VCaP (cell line): ENCODE results near the gene ZBTB7C.

Experiments
- H3K27ac ChIP-seq: fragments of 450-650 bp; 2 replicates; pipeline ENCODE4 v1.5.1; 2017
- CTCF ChIP-seq: fragments of 450-650 bp; conservative IDR thresholded peaks from 2 replicates; pipeline ENCODE4 v1.5.1; 2017; ENCODE audit warnings: mild to moderate bottlenecking, moderate library complexity

Gene ZBTB7C

DNA sequence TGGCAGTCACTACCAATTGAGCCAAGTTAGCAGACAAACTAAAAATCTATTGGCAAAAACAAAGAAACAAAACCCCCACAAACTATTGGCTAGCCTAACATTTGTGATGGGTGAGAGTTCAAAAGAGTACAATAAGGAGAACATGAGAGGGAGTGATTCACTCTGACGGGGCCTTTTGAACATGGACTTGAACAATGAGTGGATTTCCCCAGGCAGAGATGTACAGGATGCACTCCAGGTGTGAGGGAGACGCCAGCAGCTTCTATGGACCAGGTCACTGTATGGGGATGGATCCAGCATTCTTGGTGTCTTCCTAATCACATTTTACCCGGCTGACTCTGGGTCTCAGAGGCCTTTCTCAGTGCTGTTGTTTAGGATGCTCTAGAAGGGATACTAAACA lies 311.2 kb downstream of the ZBTB7C start:
- TF ChIP-seq CTCF, result no peak

DNA sequence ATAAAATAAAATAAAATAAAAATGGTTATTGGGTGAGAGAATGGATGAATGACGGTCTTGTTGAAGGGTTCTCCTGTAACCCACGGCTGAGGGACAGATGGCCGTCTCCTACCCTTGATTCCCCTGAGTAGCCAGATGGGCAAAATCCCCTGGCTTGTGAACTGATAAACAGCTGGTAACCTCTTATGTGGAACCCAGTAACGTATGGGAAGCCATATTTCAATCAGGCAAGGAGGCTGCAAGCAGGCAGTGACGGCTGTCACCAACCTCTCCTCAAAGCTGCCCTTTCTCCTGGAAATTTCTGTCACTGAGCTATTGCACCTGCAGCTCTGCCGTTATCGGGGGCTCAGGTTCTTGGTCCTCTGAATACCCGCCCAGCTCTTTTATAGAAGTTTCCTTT lies 313.5 kb downstream of the ZBTB7C start:
- no peak overlapping the region for H3K27ac ChIP-seq
- TF ChIP-seq CTCF, result no peak

More for the DNA sequence above, 311.2 kb downstream of the ZBTB7C start:
- H3K27ac ChIP-seq, result no peak overlapping the region

DNA sequence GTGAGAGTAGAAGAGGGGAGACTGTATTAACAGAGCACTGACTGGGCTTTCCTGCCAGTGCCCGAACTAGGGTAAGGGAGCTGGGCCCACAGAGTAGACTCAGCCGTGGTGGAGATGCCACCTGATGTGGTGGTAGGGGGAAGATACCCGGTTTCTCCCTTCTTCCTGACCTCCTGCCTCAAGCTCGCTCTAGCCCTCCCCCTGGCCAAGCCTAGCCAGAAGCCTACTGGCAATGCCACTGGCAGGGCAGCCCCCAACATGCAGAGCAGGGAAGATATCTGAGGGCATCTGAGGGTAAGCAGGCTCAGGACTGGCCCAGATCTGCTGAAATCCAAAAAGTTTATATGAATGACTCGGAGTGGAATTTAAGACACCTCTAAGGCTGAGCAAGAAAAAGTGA lies 316.1 kb downstream of the ZBTB7C start:
- TF ChIP-seq CTCF, result no peak
- no peak overlapping the region for H3K27ac ChIP-seq

GRCh38 chr18:48091869-48092497 lies 317.2 kb downstream of the ZBTB7C start:
- no peak for TF ChIP-seq CTCF
- no peak overlapping the region for H3K27ac ChIP-seq

GRCh38 chr18:48090702-48091101 lies 318.5 kb downstream of the ZBTB7C start:
- TF ChIP-seq CTCF, result no peak
- H3K27ac ChIP-seq, result no peak overlapping the region

DNA sequence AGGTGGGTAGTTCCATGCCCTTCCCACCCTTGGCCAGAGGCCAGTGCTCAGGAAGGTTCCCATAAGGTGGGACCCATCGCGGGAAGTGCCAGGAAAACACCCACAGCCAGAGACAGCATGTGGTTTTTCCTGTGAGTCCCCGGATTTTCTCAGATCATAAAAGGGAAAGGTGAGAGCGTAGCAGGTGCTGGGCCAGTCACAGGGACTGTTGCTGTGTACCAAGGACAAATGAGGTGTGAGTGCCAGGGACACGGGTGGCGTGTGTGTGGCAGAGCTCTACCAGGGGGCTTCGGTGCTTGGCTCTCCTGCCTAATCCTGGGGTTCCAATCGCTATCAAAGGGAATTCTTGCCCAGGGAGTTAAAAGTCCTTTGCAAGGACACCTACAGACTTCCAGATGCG lies 319.2 kb downstream of the ZBTB7C start:
- H3K27ac ChIP-seq, result no peak overlapping the region
- TF ChIP-seq CTCF, result no peak

GRCh38 chr18:48085781-48086487 lies 323.2 kb downstream of the ZBTB7C start:
- H3K27ac ChIP-seq, result peak overlapping the region; percentile 35; the same call in 1 of the 2 replicates
- TF ChIP-seq CTCF, result no peak
